Measurements from ENCODE around the gene UNC119B. TPM values are rescaled to one million over a fixed set of nuclear protein-coding genes. Genes with fewer than 3 reads are reported as not detected.

The UNC119B gene
- total and polyA plus RNA-seq, 2 of the 4 experiments (the other 2 are of a cell fraction) = 8.4 to 21.6 TPM

Other genes starting within 250 kb of the UNC119B start
- gene SRSF9, start 240.7 kb upstream of the UNC119B start, total RNA-seq (2012; rRNA removed) = 102 and 196 TPM in 2 replicates
- gene SRSF9, start 240.7 kb upstream of the UNC119B start, polyA plus RNA-seq (2012; rRNA removed) = 132 and 143 TPM in 2 replicates
- 696 and 709 TPM in 2 replicates for gene DYNLL1, start 214.3 kb upstream of the UNC119B start, total RNA-seq (2012; rRNA removed)
- 627 and 663 TPM in 2 replicates for gene DYNLL1, start 214.3 kb upstream of the UNC119B start, polyA plus RNA-seq (2012; rRNA removed)
- 25.1 and 29.4 TPM in 2 replicates for gene COQ5, start 181.3 kb upstream of the UNC119B start, total RNA-seq (2012; rRNA removed)
- 17.3 and 21.6 TPM in 2 replicates for gene COQ5, start 181.3 kb upstream of the UNC119B start, polyA plus RNA-seq (2012; rRNA removed)
- gene RNF10, start 176.1 kb upstream of the UNC119B start, total RNA-seq (2012; rRNA removed) = 43.0 and 44.4 TPM in 2 replicates
- 65.2 and 95.0 TPM in 2 replicates for gene RNF10, start 176.1 kb upstream of the UNC119B start, polyA plus RNA-seq (2012; rRNA removed)
- gene POP5, start 129.1 kb upstream of the UNC119B start, total RNA-seq (2012; rRNA removed) = 66.1 and 69.5 TPM in 2 replicates
- gene POP5, start 129.1 kb upstream of the UNC119B start, polyA plus RNA-seq (2012; rRNA removed) = 81.5 and 99.4 TPM in 2 replicates
- gene CABP1, start 69.8 kb upstream of the UNC119B start, total RNA-seq (2012; rRNA removed) = 0.54 and 0.83 TPM in 2 replicates
- gene CABP1, start 69.8 kb upstream of the UNC119B start, polyA plus RNA-seq (2012; rRNA removed) = 0.20 and 1.1 TPM in 2 replicates
- gene MLEC, start 23.3 kb upstream of the UNC119B start, total RNA-seq (2012; rRNA removed) = 117 and 137 TPM in 2 replicates
- gene MLEC, start 23.3 kb upstream of the UNC119B start, polyA plus RNA-seq (2012; rRNA removed) = 38.6 and 44.1 TPM in 2 replicates
- gene ACADS, start 15.4 kb downstream of the UNC119B start, total RNA-seq (2012; rRNA removed) = 2.9 and 3.1 TPM in 2 replicates
- gene ACADS, start 15.4 kb downstream of the UNC119B start, polyA plus RNA-seq (2012; rRNA removed) = 5.5 and 6.5 TPM in 2 replicates
- 1.6 and 3.6 TPM in 2 replicates for gene SPPL3, start 193.9 kb downstream of the UNC119B start, total RNA-seq (2012; rRNA removed)
- gene SPPL3, start 193.9 kb downstream of the UNC119B start, polyA plus RNA-seq (2012; rRNA removed) = 14.4 and 18.0 TPM in 2 replicates

Measured in IMR-90 (cell line).